Large intestine (tissue), 3 donors: ENCODE measurements around the gene MPV17L. TPM values are rescaled to one million over a fixed set of nuclear protein-coding genes. Genes with fewer than 3 reads are reported as not detected.
"Not testable (repeated sequence)": the region's sequence is repeated elsewhere in the genome, so short reads cannot be mapped to it uniquely, and the experiment has no call there.

Experiments used
- DNase-seq, 2 donors: peaks; one replicate each; pipeline versions ENCODE4 v3.0.0 to v3.0.0-alpha.2; 2013
- H3K27ac ChIP-seq: one replicate; pipeline ENCODE4 v1.5.1; 2013; ENCODE audit warnings: low read length
- H3K27me3 ChIP-seq: 2 replicates; pipeline ENCODE4 v1.6.1; 2013; ENCODE audit warnings: low read length; ENCODE audit not compliant: control insufficient read depth, insufficient read depth
- H3K36me3 ChIP-seq: 2 replicates; pipeline ENCODE4 v1.6.1; 2013; ENCODE audit warnings: low read length; ENCODE audit not compliant: control insufficient read depth, insufficient read depth
- H3K4me1 ChIP-seq: one replicate; pipeline ENCODE4 v1.6.1; 2013; ENCODE audit warnings: low read length; ENCODE audit not compliant: control insufficient read depth, insufficient read depth
- H3K4me3 ChIP-seq: one replicate; pipeline ENCODE4 v1.5.1; 2013; ENCODE audit warnings: low read length
- H3K9me3 ChIP-seq: one replicate; pipeline ENCODE4 v1.6.1; 2013; ENCODE audit warnings: mild to moderate bottlenecking, low read depth, low read length, moderate library complexity; ENCODE audit not compliant: control insufficient read depth
- WGBS: methylation state at CpG from one replicate; pipeline ENCODE4 v1.1.5; 2013; ENCODE audit warnings: low lambda C conversion rate; ENCODE audit not compliant: insufficient coverage; 5-methylcytosine and 5-hydroxymethylcytosine counted together
- polyA plus RNA-seq: library from polyadenylated mRNA; unstranded; fragments of 120-200 nt; gene quantifications from one replicate; pipeline ENCODE4 v1.2.1, GENCODE V29; 2013

Gene MPV17L
- polyA plus RNA-seq, 1 donor: 3.2 TPM

GRCh38 chr16:15404792-15405191, 9.2 kb downstream of the MPV17L start:
- H3K4me1 ChIP-seq: no peaks in the 10 kb centered on the region
- no peak overlapping the region for H3K27ac ChIP-seq
- H3K27me3 ChIP-seq: no peaks in the 10 kb centered on the region
- no peaks in the 10 kb centered on the region for H3K9me3 ChIP-seq
- H3K36me3 ChIP-seq: peaks cover 2% of the 10 kb centered on the region
- no peak overlapping the region for H3K4me3 ChIP-seq
- DNase-seq: no peak
- 86% methylated on average over 2 of the region's 4 CpGs for WGBS

GRCh38 chr16:15407756-15408155, 12.2 kb downstream of the MPV17L start:
- WGBS: no CpG with 5 or more reads among the region's 4 CpGs
- not testable (repeated sequence) for H3K9me3 ChIP-seq, H3K27me3 ChIP-seq, DNase-seq, H3K4me1 ChIP-seq, H3K27ac ChIP-seq, H3K36me3 ChIP-seq, H3K4me3 ChIP-seq

GRCh38 chr16:15409476-15409875, 13.9 kb downstream of the MPV17L start:
- H3K4me1 ChIP-seq: not testable (repeated sequence)
- WGBS: 100% methylated on average over 1 of the region's 6 CpGs

GRCh38 chr16:15415511-15415985, 20.0 kb downstream of the MPV17L start:
- Histone ChIP-seq H3K27ac (no peak overlapping the region), H3K4me1 (no peaks in the 10 kb centered on the region), H3K9me3 (no peaks in the 10 kb centered on the region), H3K27me3 (no peaks in the 10 kb centered on the region), H3K4me3 (no peak overlapping the region), H3K36me3 (no peaks in the 10 kb centered on the region)
- WGBS: no CpG with 5 or more reads among the region's 3 CpGs
- DNase-seq: no peak

More at GRCh38 chr16:15409476-15409875, 13.9 kb downstream of the MPV17L start:
- not testable (repeated sequence) for H3K4me3 ChIP-seq, H3K27me3 ChIP-seq, H3K36me3 ChIP-seq, H3K27ac ChIP-seq, DNase-seq, H3K9me3 ChIP-seq

GRCh38 chr16:15417197-15417596, 21.6 kb downstream of the MPV17L start:
- no peak for DNase-seq
- H3K27ac ChIP-seq: no peak overlapping the region
- no peaks in the 10 kb centered on the region for H3K9me3 ChIP-seq
- no peaks in the 10 kb centered on the region for H3K4me1 ChIP-seq
- H3K4me3 ChIP-seq: no peak overlapping the region
- H3K36me3 ChIP-seq: no peaks in the 10 kb centered on the region
- no peaks in the 10 kb centered on the region for H3K27me3 ChIP-seq
- WGBS: no CpG with 5 or more reads among the region's 2 CpGs

- WGBS: no CpG with 5 or more reads among the region's 3 CpGs
Observed at GRCh38 chr16:15418206-15418605, 22.7 kb downstream of the MPV17L start.

GRCh38 chr16:15421696-15422095, 26.1 kb downstream of the MPV17L start:
- not testable (repeated sequence) for H3K27ac ChIP-seq, H3K9me3 ChIP-seq, H3K36me3 ChIP-seq, H3K4me3 ChIP-seq, H3K4me1 ChIP-seq, DNase-seq, H3K27me3 ChIP-seq
- WGBS: no CpG with 5 or more reads among the region's 5 CpGs

More at GRCh38 chr16:15418206-15418605, 22.7 kb downstream of the MPV17L start:
- Histone ChIP-seq H3K9me3 (no peaks in the 10 kb centered on the region), H3K36me3 (no peaks in the 10 kb centered on the region), H3K4me1 (no peaks in the 10 kb centered on the region), H3K27ac (no peak overlapping the region), H3K27me3 (no peaks in the 10 kb centered on the region), H3K4me3 (no peak overlapping the region)
- no peak for DNase-seq

- no peaks in the 10 kb centered on the region for H3K9me3 ChIP-seq
- no peaks in the 10 kb centered on the region for H3K27me3 ChIP-seq
- H3K4me1 ChIP-seq: no peaks in the 10 kb centered on the region
- no peak overlapping the region for H3K4me3 ChIP-seq
- no peak overlapping the region for H3K27ac ChIP-seq
- H3K36me3 ChIP-seq: no peaks in the 10 kb centered on the region
- DNase-seq: no peak
- 80% methylated on average over 1 of the region's 8 CpGs for WGBS
Observed at GRCh38 chr16:15422222-15422621, 26.7 kb downstream of the MPV17L start.

- H3K4me3 ChIP-seq: no peak overlapping the region
- no peaks in the 10 kb centered on the region for H3K27me3 ChIP-seq
- DNase-seq: no peak
- no peaks in the 10 kb centered on the region for H3K36me3 ChIP-seq
- H3K9me3 ChIP-seq: no peaks in the 10 kb centered on the region
- no peaks in the 10 kb centered on the region for H3K4me1 ChIP-seq
- 93% methylated on average over 2 of the region's 6 CpGs for WGBS
- no peak overlapping the region for H3K27ac ChIP-seq
Observed at GRCh38 chr16:15425861-15426260, 30.3 kb downstream of the MPV17L start.

GRCh38 chr16:15426796-15427195, 31.2 kb downstream of the MPV17L start:
- H3K27me3 ChIP-seq: peaks cover 2% of the 10 kb centered on the region
- H3K4me1 ChIP-seq: no peaks in the 10 kb centered on the region
- H3K27ac ChIP-seq: no peak overlapping the region
- no peaks in the 10 kb centered on the region for H3K36me3 ChIP-seq
- DNase-seq: no peak
- H3K9me3 ChIP-seq: no peaks in the 10 kb centered on the region
- no peak overlapping the region for H3K4me3 ChIP-seq
- no CpG with 5 or more reads among the region's 6 CpGs for WGBS

- H3K36me3 ChIP-seq: no peaks in the 10 kb centered on the region
- WGBS: no CpG with 5 or more reads among the region's 8 CpGs
- DNase-seq: peak; percentile 19 to 36
- peaks cover 2% of the 10 kb centered on the region for H3K27me3 ChIP-seq
- no peak overlapping the region for H3K27ac ChIP-seq
- no peaks in the 10 kb centered on the region for H3K4me1 ChIP-seq
- H3K9me3 ChIP-seq: no peaks in the 10 kb centered on the region
- H3K4me3 ChIP-seq: no peak overlapping the region
Observed at GRCh38 chr16:15427648-15428239, 32.2 kb downstream of the MPV17L start.
